Endometrial microvascular endothelial cells (primary cell): ENCODE results near the gene METTL25. TPM values are rescaled to one million over a fixed set of nuclear protein-coding genes. Genes with fewer than 3 reads are reported as not detected.

ENCODE experiments used
- in situ Hi-C: cut with HindIII; loops from 2 replicates; pipeline ENCODE4 v1.10.0; 2017; ENCODE audit warnings: low sequenced_read_pairs, low pct_unique_long_range_greater_than_20kb; ENCODE audit errors: inconsistent ontology term
- total RNA-seq: library from RNA; depleted of rRNA; stranded (reverse); fragments of >200 nt; gene quantifications from one replicate; pipeline ENCODE4 v1.2.3, GENCODE V29; 2015; ENCODE audit errors: inconsistent ontology term

METTL25 gene
- total RNA-seq, 1 donor from 2014 or later: 8.4 TPM

DNA sequence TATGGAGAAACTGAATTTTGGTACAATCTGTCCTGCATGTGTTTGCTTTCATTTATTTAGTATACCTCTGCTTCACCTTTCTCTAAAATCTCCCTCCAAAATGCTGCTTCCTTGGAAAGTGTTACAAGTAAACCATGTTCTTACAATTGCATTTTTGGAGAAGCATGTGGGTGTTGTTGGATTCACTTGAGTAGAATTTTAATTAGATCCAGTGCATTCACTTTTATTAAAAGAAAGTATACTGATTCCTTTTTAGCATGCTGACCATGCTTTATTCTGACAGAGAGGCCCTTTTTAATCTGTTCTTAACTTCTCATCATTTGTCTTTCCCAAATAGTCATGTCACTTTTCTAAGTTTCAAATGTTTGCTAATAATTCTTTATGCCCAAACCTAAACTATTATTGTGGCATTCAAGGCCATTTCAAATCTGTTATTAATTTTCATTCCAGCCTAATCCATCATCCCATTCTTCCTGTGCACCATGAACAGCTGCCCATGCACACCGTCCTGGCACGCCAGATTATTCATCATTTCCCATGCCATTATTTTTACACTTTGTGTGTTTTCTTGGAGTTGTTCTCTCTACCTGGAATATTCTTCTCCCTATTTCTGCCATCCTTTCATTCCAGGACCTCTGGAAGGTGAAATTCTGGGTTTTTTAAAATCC lies 90.7 kb downstream of the METTL25 start:
- in situ Hi-C loops: no loop called here

GRCh38 chr12:82456633-82457032 lies 98.3 kb downstream of the METTL25 start:
- in situ Hi-C loops: no loop called here

- in situ Hi-C loops: no loop called here
These were observed 99.8 kb downstream of the METTL25 start for GRCh38 chr12:82458101-82458500.

DNA sequence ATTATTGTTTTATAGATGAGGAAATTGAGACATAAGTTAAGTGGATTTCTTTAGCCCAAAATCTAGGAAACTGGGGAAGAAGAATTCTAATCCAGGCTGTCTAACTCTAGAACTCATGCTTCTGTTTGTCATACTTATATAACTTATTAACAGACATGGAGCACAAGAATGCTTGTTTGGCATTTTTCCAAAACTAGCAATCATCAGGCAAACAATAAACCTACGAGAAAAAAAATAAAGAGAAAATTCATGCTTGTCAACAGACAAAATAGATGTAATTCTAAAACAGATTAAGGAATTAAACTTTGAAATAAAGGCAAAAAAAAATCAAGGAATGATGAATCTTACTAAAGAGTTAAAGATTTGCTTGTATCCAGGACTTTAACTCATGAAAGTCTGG lies 103.1 kb downstream of the METTL25 start:
- in situ Hi-C loops: no loop called here

DNA sequence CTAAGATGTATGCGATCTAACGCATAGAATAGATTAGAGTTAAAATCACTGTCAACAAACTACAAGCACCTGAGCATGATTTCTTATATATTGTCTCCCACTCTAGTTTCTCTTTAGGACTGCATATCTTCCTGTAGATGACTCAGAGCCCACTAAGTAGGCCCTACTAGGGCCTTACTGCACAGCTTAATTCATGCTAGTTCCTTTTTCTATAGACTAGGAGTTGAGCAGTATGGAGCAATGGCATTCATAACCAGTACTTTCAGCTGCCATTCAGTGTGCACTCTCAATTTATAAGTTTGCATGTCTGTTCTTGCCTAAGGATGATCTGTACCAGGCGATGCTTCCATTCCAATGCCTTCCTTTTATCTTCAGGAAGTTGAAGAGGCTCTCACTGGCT lies 103.5 kb downstream of the METTL25 start:
- in situ Hi-C loops: no loop called here

DNA sequence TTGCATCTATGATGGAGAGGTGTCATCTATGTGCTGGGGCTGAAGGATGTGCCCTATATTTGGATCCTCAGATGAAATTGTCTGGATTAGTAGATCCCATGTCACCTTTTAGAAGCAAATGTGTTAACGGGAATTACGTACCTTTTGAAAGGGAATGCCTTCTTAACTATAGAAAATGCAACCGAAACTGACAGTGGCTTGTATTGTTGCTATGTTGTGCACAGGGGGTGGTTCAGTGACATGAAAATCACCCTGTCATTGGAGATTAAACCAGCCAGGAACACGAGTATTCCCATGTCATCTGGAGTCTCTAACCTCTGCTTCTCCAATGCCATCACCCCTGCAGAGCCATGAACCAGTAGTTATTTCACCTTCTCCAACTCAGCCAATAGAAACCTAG lies 110.2 kb downstream of the METTL25 start:
- in situ Hi-C loops: no loop called here

GRCh38 chr12:82470906-82471512 lies 112.7 kb downstream of the METTL25 start:
- in situ Hi-C loops: no loop called here

- in situ Hi-C loops: no loop called here
These were observed 114.9 kb downstream of the METTL25 start for GRCh38 chr12:82473111-82473754.

DNA sequence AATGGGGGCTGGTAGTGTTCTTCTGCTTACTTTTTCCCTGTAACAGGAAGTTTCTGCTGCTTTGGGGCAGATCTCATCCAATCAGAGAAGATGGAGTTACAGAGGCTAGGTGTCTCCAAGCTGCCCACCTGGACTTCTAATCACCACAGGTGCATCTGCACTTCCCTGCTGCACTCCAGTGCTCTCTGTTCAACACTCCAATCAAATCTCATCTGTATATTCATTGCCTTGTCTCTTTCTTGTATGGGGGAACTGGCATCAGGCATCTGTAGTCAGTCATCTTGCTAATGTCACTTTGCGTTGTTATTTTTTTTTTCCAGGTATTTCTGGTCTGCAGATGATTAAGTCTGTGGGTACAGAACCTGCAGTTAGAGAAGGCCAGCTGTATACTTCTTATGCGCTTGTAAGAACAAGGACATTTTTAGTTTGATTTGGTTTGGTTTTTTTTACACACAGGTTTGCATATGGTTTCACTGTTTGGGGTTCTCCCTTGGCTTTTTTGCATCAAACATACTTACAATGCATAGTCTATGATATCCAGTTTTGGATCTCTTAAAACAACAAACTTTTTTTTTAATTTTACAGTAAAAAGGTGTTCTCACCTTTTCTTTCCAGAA lies 116.0 kb downstream of the METTL25 start:
- in situ Hi-C loops: no loop called here

GRCh38 chr12:82474798-82475184 lies 116.5 kb downstream of the METTL25 start:
- in situ Hi-C loops: no loop called here

- in situ Hi-C loops: no loop called here
These were observed 116.9 kb downstream of the METTL25 start for GRCh38 chr12:82475211-82475610.

GRCh38 chr12:82476511-82476910 lies 118.2 kb downstream of the METTL25 start:
- in situ Hi-C loops: no loop called here

GRCh38 chr12:82479511-82479910 lies 121.2 kb downstream of the METTL25 start:
- in situ Hi-C loops: no loop called here

- in situ Hi-C loops: no loop called here
These were observed 122.3 kb downstream of the METTL25 start for GRCh38 chr12:82480606-82481005.

DNA sequence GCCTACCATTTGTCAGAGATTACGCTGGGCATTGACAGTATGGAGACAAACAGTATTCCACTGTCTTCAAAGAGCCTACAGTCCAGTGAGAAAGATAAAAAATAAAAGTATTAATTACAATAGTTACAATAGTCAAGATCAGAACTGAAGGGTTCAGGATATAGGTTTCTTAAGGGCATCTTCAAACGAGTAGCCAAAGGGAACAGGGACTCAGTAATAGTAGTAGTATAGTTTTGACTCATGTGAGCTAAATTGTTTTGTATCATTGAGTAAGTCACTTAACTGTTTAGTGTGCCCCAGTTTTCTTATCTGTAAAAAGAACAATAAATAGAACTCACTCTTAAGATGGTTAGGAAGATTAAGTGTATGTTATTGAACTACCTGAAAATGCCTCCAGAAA lies 123.6 kb downstream of the METTL25 start:
- in situ Hi-C loops: no loop called here

DNA sequence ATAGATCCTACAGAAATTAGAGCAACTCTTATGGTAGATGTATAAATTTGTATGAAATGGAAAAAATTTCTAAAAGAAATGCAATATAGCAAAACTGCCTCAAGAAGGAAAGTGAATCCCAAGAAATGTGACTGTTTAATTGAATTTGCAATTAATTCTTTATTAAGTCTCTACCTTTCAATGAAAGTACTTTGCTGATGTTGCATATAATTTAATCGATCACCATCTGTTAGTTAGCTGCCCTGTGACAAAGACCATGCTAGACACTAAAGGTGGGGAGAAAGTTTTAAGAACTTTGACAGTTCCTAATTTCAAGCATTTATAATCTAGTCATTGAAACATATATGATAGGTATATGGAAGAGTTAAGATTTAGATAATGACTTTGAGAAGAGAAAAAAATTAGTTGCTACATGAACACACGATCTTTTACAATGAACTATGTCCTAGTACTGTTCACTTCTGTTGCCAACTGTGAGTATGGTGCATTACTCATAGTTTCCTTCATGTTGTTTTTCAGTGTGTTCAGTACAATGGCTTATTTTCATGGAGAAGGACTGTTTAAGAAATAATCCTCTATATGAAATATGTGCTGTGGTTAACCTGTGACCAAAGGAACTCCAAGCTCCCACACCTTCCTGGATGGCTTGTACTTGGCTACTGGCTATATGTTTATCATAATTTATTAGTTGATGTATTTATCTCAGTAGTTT lies 128.4 kb downstream of the METTL25 start:
- in situ Hi-C loops: no loop called here

DNA sequence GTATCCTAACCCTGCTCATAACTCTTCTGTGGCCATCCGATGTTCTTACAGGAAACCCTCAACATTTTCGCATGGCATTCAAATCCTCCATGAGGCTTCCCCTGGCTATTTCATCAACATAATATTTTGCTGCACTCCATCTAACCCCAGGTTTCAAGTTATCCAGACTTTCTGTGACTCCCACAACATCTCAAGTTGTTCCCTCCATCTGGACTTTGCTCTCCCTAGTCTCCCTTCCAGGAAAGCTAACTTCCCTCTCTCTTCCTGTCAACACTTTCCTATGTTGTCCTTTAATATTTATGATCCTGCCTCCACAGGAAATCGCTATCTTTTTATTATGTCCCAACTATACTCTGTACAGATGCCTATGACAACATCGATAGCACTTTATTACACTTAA lies 146.1 kb downstream of the METTL25 start:
- in situ Hi-C loops: no loop called here

DNA sequence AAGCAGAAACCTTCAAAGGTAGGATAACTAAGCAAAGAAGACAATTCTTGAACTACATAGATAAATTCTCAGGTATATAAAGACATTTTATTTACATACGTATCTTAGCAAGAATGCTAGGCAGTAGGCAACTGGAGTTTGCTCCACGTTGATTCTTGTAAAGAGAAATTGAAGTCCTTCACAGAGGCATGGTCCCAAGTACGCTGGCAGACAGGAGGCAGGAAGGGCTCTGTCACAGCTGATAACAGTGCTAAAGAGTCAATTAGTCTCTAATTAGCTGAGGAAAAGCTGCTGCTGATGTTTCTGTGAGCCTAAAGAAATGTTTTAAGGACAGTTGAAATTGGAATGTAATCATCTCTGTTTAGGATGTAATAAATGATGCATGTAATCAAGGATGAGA lies 146.8 kb downstream of the METTL25 start:
- in situ Hi-C loops: no loop called here

GRCh38 chr12:82507686-82508085 lies 149.4 kb downstream of the METTL25 start:
- in situ Hi-C loops: no loop called here
